Measurements from ENCODE around the gene SYNPO2.
"Not testable (repeated sequence)": the region's sequence is repeated elsewhere in the genome, so short reads cannot be mapped to it uniquely, and the experiment has no call there.

Gene SYNPO2

GRCh38 chr4:118939169-118939783, 50.6 kb downstream of the SYNPO2 start:
- no peak for FAIRE-seq

- no peak for FAIRE-seq
Measured at GRCh38 chr4:118941149-118941548, 52.5 kb downstream of the SYNPO2 start.

- no peak for FAIRE-seq
Measured at GRCh38 chr4:118941799-118942198, 53.1 kb downstream of the SYNPO2 start.

GRCh38 chr4:118942465-118942864, 53.8 kb downstream of the SYNPO2 start:
- no peak for FAIRE-seq

- no peak for FAIRE-seq
Measured at GRCh38 chr4:118947095-118947494, 58.4 kb downstream of the SYNPO2 start.

- FAIRE-seq, result no peak
Measured at GRCh38 chr4:118948545-118949144, 60.0 kb downstream of the SYNPO2 start.

GRCh38 chr4:118950224-118950623, 61.6 kb downstream of the SYNPO2 start:
- no peak for FAIRE-seq

GRCh38 chr4:118950929-118951570, 62.4 kb downstream of the SYNPO2 start:
- no peak for FAIRE-seq

GRCh38 chr4:118953276-118953675, 64.6 kb downstream of the SYNPO2 start:
- no peak for FAIRE-seq

GRCh38 chr4:118954246-118954645, 65.6 kb downstream of the SYNPO2 start:
- no peak for FAIRE-seq

- FAIRE-seq, result no peak
Measured at GRCh38 chr4:118955515-118955914, 66.9 kb downstream of the SYNPO2 start.

- no peak for FAIRE-seq
Measured at GRCh38 chr4:118957722-118958445, 69.2 kb downstream of the SYNPO2 start.

- no peak for FAIRE-seq
Measured at GRCh38 chr4:118962540-118962939, 73.9 kb downstream of the SYNPO2 start.

- FAIRE-seq, result no peak
Measured at GRCh38 chr4:118964891-118965411, 76.3 kb downstream of the SYNPO2 start.

- no peak for FAIRE-seq
Measured at GRCh38 chr4:118967393-118967792, 78.7 kb downstream of the SYNPO2 start.

- FAIRE-seq, result no peak
Measured at GRCh38 chr4:118968005-118968404, 79.4 kb downstream of the SYNPO2 start.

- FAIRE-seq, result no peak
Measured at GRCh38 chr4:118968813-118969212, 80.2 kb downstream of the SYNPO2 start.

- FAIRE-seq, result peak; percentile 8
Measured at GRCh38 chr4:118969359-118969758, 80.7 kb downstream of the SYNPO2 start.

- no peak for FAIRE-seq
Measured at GRCh38 chr4:118972167-118972566, 83.5 kb downstream of the SYNPO2 start.

GRCh38 chr4:118973295-118973694, 84.6 kb downstream of the SYNPO2 start:
- no peak for FAIRE-seq

- FAIRE-seq, result no peak
Measured at GRCh38 chr4:118974758-118975157, 86.1 kb downstream of the SYNPO2 start.

GRCh38 chr4:118975449-118976192, 87.0 kb downstream of the SYNPO2 start:
- no peak for FAIRE-seq

GRCh38 chr4:118976193-118976560, 87.5 kb downstream of the SYNPO2 start:
- not testable (repeated sequence) for FAIRE-seq

All from G401.6 (cell line).